AG04449 (cell line): Measurements from ENCODE around the gene TNFRSF18.

Experiments
- CTCF ChIA-PET: fragments of 350-600 bp; formaldehyde crosslinking; extraction: SDS; loops from one replicate; lab custom pipeline; 2021; ENCODE audit warnings: antibody characterized with exemption; lab: Yijun Ruan, JAX
- POLR2A ChIA-PET: fragments of 400-600, 350-600 bp; formaldehyde crosslinking; extraction: SDS; loops from one replicate; lab custom pipeline; 2020; ENCODE audit warnings: antibody characterized with exemption, inconsistent platforms; lab: Yijun Ruan, JAX
- DNase-seq: peaks from one replicate; pipeline ENCODE4 v3.0.0-alpha.2; 2010; ENCODE audit warnings: low read depth, low spot score
- H3K4me3 ChIP-seq: 2 replicates; pipeline ENCODE4 v1.5.1; 2011; ENCODE audit warnings: low read depth, mild to moderate bottlenecking, control low read depth, low read length
- CTCF ChIP-seq: IDR thresholded peaks from one replicate; pipeline ENCODE4 v1.5.1; 2011; ENCODE audit warnings: mild to moderate bottlenecking, moderate library complexity, low read length, control low read depth, inconsistent platforms; ENCODE audit not compliant: insufficient read depth; ENCODE audit errors: missing control alignments

TNFRSF18 gene

DNA sequence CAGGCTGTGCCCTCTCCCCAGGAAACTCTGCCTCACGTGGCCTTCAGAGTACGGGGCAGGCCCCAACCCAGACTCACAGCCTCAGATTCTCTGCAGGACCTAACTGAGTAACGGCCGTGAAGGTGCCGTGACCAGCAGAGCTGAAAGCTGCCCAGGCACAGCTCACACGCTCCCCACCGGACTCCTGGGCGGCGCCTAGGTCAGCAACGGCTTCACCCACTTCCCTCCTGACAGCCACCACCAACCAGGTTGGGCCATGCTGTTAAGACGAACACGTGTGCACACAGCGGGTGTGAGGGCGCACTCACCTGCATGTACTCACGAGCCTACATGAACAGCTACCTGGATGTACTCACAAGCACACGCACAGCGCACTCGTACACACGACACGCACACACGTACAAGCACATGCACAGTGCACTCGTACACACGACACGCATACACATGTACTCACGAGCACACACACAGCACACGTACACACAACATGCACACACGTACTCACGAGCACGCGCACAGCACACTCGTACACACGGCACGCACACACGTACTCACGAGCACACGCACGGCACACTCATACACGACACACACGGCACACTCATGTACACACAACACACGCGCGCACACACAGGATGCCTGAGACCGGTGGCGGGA, 16.3 kb upstream of the TNFRSF18 start:
- ChIA-PET CTCF (interaction anchor here (1.0 kb wide), 1 partner anchor 8 kb away, joined by 4 read pairs; no protein-coding TSS in a partner anchor), POLR2A (interaction anchor here (2.0 kb wide), 1 partner anchor 9 kb away, joined by 8 read pairs; the partner anchor contains the start of genes B3GALT6 and SDF4)
- no peak overlapping the region for H3K4me3 ChIP-seq
- no peak for DNase-seq
- TF ChIP-seq CTCF: no peak

GRCh38 chr1:1221887-1222574, 15.6 kb upstream of the TNFRSF18 start:
- H3K4me3 ChIP-seq: no peak overlapping the region
- ChIA-PET CTCF (interaction anchor here (1.0 to 1.7 kb wide), 2 partner anchors 9 kb away, joined by 4 read pairs; no protein-coding TSS in a partner anchor), POLR2A (interaction anchor here (2.0 kb wide), 1 partner anchor 10 kb away, joined by 8 read pairs; the partner anchor contains the start of genes B3GALT6 and SDF4)
- no peak for TF ChIP-seq CTCF
- DNase-seq: no peak

- ChIA-PET POLR2A (no interaction called here), CTCF (interaction anchor here (1.7 kb wide), 1 partner anchor 11 kb away, joined by 4 read pairs; no protein-coding TSS in a partner anchor)
- H3K4me3 ChIP-seq: no peak overlapping the region
- TF ChIP-seq CTCF: no peak
- DNase-seq: no peak
These were observed 13.8 kb upstream of the TNFRSF18 start for GRCh38 chr1:1220197-1220596.

- no peak for TF ChIP-seq CTCF
- CTCF ChIA-PET: no interaction called here
- no peak overlapping the region for H3K4me3 ChIP-seq
- DNase-seq: no peak
- POLR2A ChIA-PET: no interaction called here
These were observed 12.9 kb upstream of the TNFRSF18 start for GRCh38 chr1:1219341-1219740.

DNA sequence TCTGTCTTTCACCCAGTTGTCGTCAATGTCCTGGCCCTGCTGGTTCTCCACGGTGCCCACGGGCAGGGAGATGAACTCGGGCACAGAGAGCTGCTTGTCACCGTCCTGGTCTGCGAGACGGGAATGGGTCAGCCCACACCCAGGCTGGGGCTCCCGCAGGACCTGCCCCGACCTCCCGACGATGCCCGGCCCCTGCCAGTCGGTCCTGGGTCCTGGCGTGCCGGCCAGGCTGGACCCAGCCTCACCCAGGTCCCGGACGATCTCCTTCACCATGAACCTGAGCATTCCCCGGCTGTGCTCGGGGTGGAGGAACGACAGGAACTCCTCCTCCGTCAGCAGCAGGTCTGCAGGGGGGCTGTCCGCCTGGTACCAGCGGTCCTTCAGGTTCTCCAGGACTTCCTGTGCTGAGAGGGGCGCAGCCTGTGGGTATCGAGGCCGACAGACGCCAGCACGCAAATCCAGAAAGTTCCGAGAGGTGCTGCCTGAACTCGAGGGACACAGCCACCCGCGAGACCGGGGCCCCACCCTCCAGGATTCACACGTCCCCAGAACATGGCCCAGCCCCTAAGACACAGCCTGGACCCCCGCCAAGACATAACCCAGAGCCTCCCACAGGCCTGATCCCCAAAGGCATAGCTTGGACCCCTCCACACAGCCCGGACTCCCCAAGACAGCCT, 12.3 kb upstream of the TNFRSF18 start:
- DNase-seq: no peak
- ChIA-PET POLR2A (no interaction called here), CTCF (no interaction called here)
- H3K4me3 ChIP-seq: no peak overlapping the region
- TF ChIP-seq CTCF: no peak
